AG04449 (cell line): Measurements from ENCODE around the gene EMILIN3.

Experiments
- CTCF ChIA-PET: fragments of 350-600 bp; formaldehyde crosslinking; extraction: SDS; loops from one replicate; lab custom pipeline; 2021; ENCODE audit warnings: antibody characterized with exemption; lab: Yijun Ruan, JAX
- POLR2A ChIA-PET: fragments of 400-600, 350-600 bp; formaldehyde crosslinking; extraction: SDS; loops from one replicate; lab custom pipeline; 2020; ENCODE audit warnings: antibody characterized with exemption, inconsistent platforms; lab: Yijun Ruan, JAX
- DNase-seq: peaks from one replicate; pipeline ENCODE4 v3.0.0-alpha.2; 2010; ENCODE audit warnings: low read depth, low spot score
- H3K4me3 ChIP-seq: 2 replicates; pipeline ENCODE4 v1.5.1; 2011; ENCODE audit warnings: low read depth, mild to moderate bottlenecking, control low read depth, low read length
- TF ChIP-seq, protein P1 (sequence below): IDR thresholded peaks from one replicate; pipeline ENCODE4 v1.5.1; 2011; ENCODE audit warnings: mild to moderate bottlenecking, moderate library complexity, low read length, control low read depth, inconsistent platforms; ENCODE audit not compliant: insufficient read depth; ENCODE audit errors: missing control alignments

The EMILIN3 gene

DNA sequence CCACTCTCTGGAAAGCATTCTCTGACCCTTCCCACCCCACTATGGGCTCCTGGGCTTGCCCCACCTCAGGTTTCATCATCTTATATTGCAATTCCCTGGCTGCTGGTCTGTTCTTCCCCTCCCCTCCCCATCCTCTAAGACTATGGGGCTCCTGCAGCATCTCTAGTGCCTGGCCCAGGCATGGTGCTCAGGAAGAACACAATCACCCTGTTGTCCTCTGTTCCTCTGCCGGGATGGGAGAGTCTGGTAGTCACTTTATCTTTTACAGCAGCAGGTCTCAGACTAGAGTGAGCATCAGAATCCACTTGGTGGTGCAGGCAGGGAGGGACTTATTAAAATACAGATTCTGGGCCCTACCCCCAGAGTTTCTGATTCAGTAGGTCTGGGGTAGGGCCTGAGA lies 31.0 kb downstream of the EMILIN3 start:
- no peak overlapping the region for H3K4me3 ChIP-seq
- TF ChIP-seq, protein P1, sequence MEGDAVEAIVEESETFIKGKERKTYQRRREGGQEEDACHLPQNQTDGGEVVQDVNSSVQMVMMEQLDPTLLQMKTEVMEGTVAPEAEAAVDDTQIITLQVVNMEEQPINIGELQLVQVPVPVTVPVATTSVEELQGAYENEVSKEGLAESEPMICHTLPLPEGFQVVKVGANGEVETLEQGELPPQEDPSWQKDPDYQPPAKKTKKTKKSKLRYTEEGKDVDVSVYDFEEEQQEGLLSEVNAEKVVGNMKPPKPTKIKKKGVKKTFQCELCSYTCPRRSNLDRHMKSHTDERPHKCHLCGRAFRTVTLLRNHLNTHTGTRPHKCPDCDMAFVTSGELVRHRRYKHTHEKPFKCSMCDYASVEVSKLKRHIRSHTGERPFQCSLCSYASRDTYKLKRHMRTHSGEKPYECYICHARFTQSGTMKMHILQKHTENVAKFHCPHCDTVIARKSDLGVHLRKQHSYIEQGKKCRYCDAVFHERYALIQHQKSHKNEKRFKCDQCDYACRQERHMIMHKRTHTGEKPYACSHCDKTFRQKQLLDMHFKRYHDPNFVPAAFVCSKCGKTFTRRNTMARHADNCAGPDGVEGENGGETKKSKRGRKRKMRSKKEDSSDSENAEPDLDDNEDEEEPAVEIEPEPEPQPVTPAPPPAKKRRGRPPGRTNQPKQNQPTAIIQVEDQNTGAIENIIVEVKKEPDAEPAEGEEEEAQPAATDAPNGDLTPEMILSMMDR = no peak
- no peak for DNase-seq
- ChIA-PET CTCF (interaction anchor here (1.0 to 18.2 kb wide), 3 partner anchors 15 to 196 kb away, joined by 3 to 404 read pairs (median 3); no protein-coding TSS in a partner anchor), POLR2A (no interaction called here)

DNA sequence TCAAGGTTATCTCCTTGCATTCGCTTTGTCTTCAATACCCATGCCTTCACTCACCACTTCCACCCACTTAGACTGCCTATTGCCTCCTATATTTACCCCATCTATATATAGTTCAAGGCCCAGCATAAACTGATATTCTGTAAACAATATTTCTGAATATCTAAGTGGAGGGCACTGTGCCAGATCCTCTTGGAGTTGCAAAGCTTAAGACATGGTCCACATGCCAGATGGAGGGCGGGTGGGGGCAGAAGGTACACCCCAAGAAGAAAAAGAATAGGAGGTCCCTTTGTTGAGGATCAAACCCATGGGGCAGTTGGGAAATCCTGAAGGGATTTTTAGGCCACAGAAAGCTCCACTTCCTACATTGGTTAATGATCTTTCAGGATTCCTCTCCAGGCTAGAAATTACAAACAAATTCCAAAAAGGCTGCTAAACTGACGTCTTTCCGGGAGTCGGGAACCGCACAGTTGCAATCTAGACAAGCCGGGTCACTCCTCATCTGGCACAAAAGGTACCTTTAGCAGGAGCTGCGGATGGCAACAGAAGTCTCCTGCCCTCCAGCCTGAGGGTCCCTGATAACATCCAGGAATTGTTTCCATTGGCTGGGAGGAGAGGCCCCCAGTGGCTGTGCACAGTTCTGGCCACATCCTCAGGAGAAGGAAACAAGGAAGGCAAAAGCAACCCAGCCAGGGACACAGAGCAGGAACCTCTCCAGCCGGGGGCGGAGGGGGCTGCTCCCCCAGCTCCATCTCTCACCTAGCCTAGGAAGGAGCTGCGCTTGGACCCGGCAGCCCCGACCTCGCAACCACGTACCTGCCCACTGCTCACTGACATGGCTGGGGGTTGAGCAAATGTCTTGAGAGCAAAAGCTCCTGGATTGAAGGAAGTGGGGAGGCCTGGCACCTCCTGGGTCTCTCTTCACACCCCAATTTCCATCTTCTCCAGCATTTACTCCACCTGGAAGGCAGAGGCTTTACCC lies 31.9 kb downstream of the EMILIN3 start:
- TF ChIP-seq, protein P1 = no peak
- DNase-seq = no peak
- H3K4me3 ChIP-seq = no peak overlapping the region
- POLR2A ChIA-PET = no interaction called here
- CTCF ChIA-PET = interaction anchor here (0.6 to 18.2 kb wide), 5 partner anchors 14 to 196 kb away, joined by 3 to 404 read pairs (median 3); no protein-coding TSS in a partner anchor

DNA sequence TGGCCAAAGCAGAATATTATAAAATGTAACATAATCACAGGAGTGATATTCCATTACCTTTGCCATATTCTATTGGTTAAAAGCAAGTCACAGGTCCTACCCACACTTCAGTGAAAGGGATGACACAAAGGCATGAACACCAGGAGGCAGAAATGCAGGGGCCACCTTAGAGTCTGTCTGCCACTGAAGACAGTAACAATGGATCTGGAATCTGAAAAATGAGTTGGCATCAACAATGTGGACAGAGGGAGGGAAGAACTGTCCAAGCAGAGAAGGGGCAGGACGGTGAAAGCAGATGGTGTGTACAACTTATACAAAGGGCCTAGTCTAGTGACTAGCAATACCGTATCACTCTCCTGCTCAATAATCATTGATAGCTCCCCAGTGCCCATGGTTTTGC lies 32.6 kb downstream of the EMILIN3 start:
- CTCF ChIA-PET = interaction anchor here (0.6 to 18.2 kb wide), 3 partner anchors 45 to 162 kb away, joined by 3 to 404 read pairs (median 4); no protein-coding TSS in a partner anchor
- no peak overlapping the region for H3K4me3 ChIP-seq
- TF ChIP-seq, protein P1 = no peak
- no peak for DNase-seq
- POLR2A ChIA-PET = no interaction called here

DNA sequence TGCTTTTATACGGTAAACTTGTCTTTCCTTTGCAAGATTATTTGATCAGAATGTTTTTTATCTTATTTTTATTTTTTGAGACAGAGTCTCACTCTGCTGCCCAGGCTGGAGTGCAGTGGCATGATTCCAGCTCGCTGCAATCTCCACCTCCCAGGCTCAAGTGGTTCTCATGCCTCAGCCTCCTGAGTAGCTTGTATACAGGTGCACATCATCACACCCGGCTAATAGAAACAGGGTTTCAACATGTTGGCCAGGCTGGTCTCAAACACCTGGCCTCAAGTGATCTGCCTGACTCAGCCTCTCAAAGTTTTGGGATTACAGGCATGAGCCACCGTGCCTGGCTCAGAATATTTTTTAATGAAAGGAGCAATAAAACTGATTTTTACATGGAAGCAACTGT lies 34.9 kb downstream of the EMILIN3 start:
- CTCF ChIA-PET = interaction anchor here (1.5 to 18.2 kb wide), 4 partner anchors 8 to 159 kb away, joined by 4 to 404 read pairs (median 33); partner anchors contain the start of gene LPIN3
- no peak for DNase-seq
- POLR2A ChIA-PET = no interaction called here
- H3K4me3 ChIP-seq = no peak overlapping the region
- TF ChIP-seq, protein P1 = no peak

DNA sequence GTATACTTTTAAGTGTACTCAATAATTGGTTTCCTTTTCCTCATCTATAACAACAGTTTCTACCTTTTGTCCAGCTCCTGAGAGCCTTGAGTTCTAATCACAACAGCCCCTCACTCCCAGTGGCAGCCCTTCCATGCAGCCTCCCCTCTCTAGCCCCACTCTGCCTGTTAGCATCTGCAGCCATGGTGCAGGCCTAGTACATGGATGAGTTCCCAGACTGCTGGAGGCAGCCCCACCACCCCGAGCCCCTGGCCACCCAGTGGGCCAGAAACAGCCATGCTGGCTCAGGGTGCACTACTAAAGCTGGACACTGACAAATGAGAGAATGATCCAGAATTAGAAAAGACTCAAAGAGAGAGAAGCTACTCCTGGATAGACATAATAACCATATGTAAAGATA lies 35.7 kb downstream of the EMILIN3 start:
- DNase-seq = no peak
- TF ChIP-seq, protein P1 = no peak
- ChIA-PET POLR2A (no interaction called here), CTCF (interaction anchor here (1.7 to 18.2 kb wide), 4 partner anchors 9 to 159 kb away, joined by 4 to 404 read pairs (median 33); partner anchors contain the start of gene LPIN3)
- H3K4me3 ChIP-seq = no peak overlapping the region

DNA sequence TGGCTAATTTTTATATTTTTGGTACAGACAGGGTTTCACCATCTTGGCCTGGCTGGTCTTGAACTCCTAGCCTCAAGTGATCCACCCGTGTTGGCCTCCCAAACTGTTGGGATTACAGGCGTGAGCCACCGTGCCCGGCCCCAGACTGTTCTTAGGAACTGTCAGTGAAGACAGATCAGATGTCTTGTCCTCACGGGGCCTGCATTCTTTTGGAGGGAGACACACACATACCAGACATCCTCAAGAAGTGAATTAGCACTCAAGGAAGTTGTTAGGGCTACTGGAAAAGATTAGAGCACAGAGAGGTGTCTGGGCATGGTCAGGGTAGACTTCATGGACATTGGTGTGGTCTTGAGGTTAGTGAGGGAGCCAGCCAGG lies 36.3 kb downstream of the EMILIN3 start:
- CTCF ChIA-PET = interaction anchor here (1.0 to 18.2 kb wide), 8 partner anchors 10 to 235 kb away, joined by 3 to 404 read pairs (median 5); partner anchors contain the start of gene LPIN3
- POLR2A ChIA-PET = interaction anchor here (0.6 to 1.1 kb wide), 2 partner anchors 157 to 160 kb away, joined by 3 to 6 read pairs; no protein-coding TSS in a partner anchor
- DNase-seq = no peak
- TF ChIP-seq, protein P1 = no peak
- H3K4me3 ChIP-seq = no peak overlapping the region
